Ascending aorta (tissue), 2 donors: Measurements from ENCODE around the gene MAMLD1. TPM values are rescaled to one million over a fixed set of nuclear protein-coding genes. Genes with fewer than 3 reads are reported as not detected.
A peak's percentile ranks its signal among the peaks of the same experiment; 100 is the strongest.

Source experiments
- DNase-seq, 2 donors: peaks; one replicate each; pipeline ENCODE4 v3.0.0-alpha.2; 2019; ENCODE audit warnings: low spot score in 2 of 2
- H3K27ac ChIP-seq, 2 donors: fragments of 200-600 bp; sonication (generic); one replicate each; pipeline ENCODE4 v1.5.1; 2016 to 2017; ENCODE audit warnings: mild to moderate bottlenecking in 1 of 2
- H3K27me3 ChIP-seq: fragments of 200-600 bp; sonication (generic); one replicate; pipeline ENCODE4 v1.5.1; 2017
- H3K36me3 ChIP-seq, 2 donors: fragments of 200-600 bp; sonication (generic); one replicate each; pipeline ENCODE4 v1.5.1; 2016
- H3K4me1 ChIP-seq, 2 donors: fragments of 200-600 bp; sonication (generic); one replicate each; pipeline ENCODE4 v1.5.1; 2016 to 2017; ENCODE audit warnings: mild to moderate bottlenecking in 1 of 2
- H3K4me3 ChIP-seq, 2 donors: fragments of 200-600 bp; sonication (generic); one replicate each; pipeline ENCODE4 v1.5.1; 2016 to 2017; ENCODE audit warnings: mild to moderate bottlenecking in 1 of 2
- H3K9me3 ChIP-seq, 2 donors: fragments of 200-600 bp; sonication (generic); one replicate each; pipeline ENCODE4 v1.5.1; 2016
- intact Hi-C: fragments of 100-400 bp; cut with DNase I; formaldehyde crosslinking; loops from one replicate; pipeline ENCODE4 v1.15.1; 2023
- total RNA-seq: library from RNA; depleted of rRNA; stranded (reverse); fragments of >200 nt; gene quantifications from one replicate; pipeline ENCODE4 v1.1.0, GENCODE V29; 2016
- TF ChIP-seq, protein P1 (sequence below), 3 experiments: fragments of 200-600 bp in 2 of 3; fragments of 450-650 bp in 1 of 3; sonication (generic) in 2 of 3; IDR thresholded peaks; one replicate each; pipeline ENCODE4 v1.5.1; 2016 to 2019; ENCODE audit warnings: antibody characterized with exemption in 3 of 3, mild to moderate bottlenecking in 1 of 3, moderate library complexity in 1 of 3

MAMLD1 gene
- total RNA-seq, 1 donor from 2014 or later: 15.4 TPM

DNA sequence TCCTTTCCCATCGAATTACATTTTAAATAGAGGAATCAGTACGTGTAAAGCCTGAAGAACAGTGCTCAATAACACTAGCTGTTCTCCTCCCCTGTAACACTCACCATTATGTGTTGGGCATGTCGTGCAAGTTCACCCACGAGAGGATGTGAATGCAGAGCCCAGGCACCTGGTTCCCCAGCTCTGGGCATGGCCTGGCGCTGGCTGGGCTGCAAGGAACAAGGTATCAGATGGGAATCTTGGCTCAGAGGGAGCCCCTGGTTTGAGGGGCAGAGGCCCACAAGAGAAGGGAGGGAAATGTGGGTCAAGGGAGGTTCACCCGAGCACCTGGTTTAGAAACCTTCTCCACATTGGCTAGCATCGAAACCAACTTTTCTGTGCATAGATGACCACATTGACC, 163.6 kb downstream of the MAMLD1 start:
- DNase-seq: no peak
- no peak overlapping the region for H3K4me3 ChIP-seq
- intact Hi-C loops: no loop called here
- no peaks in the 10 kb centered on the region for H3K36me3 ChIP-seq
- no peaks in the 10 kb centered on the region for H3K4me1 ChIP-seq
- H3K27ac ChIP-seq: no peak overlapping the region
- H3K9me3 ChIP-seq: no peaks in the 10 kb centered on the region
- TF ChIP-seq, protein P1, sequence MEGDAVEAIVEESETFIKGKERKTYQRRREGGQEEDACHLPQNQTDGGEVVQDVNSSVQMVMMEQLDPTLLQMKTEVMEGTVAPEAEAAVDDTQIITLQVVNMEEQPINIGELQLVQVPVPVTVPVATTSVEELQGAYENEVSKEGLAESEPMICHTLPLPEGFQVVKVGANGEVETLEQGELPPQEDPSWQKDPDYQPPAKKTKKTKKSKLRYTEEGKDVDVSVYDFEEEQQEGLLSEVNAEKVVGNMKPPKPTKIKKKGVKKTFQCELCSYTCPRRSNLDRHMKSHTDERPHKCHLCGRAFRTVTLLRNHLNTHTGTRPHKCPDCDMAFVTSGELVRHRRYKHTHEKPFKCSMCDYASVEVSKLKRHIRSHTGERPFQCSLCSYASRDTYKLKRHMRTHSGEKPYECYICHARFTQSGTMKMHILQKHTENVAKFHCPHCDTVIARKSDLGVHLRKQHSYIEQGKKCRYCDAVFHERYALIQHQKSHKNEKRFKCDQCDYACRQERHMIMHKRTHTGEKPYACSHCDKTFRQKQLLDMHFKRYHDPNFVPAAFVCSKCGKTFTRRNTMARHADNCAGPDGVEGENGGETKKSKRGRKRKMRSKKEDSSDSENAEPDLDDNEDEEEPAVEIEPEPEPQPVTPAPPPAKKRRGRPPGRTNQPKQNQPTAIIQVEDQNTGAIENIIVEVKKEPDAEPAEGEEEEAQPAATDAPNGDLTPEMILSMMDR (IDR thresholded peaks at IDR 0.05): no peak
- H3K27me3 ChIP-seq: no peaks in the 10 kb centered on the region

DNA sequence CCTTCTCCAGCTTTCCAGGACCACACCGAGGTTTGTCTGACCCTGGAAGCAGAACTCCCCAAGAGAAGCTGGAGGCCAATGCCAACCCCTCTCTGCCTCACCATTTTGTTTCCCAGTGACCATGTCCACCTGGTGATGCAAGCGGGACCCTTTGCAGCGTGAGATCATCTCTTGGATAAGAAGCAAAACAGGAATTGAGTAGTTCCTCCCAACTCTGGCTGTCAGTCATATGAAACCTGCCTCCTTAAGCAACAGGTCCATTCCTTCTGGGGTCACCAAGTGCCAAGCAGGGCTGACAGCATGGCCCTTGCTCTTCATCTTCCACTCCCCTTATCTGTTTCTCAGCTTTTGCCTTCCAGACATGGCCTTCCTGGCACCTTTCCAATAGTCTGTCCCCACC, 164.0 kb downstream of the MAMLD1 start:
- no peaks in the 10 kb centered on the region for H3K27me3 ChIP-seq
- no peak overlapping the region for H3K27ac ChIP-seq
- no peak overlapping the region for H3K4me3 ChIP-seq
- intact Hi-C loops: no loop called here
- H3K9me3 ChIP-seq: no peaks in the 10 kb centered on the region
- TF ChIP-seq, protein P1 (IDR thresholded peaks at IDR 0.05): no peak
- no peaks in the 10 kb centered on the region for H3K4me1 ChIP-seq
- no peaks in the 10 kb centered on the region for H3K36me3 ChIP-seq
- no peak for DNase-seq

DNA sequence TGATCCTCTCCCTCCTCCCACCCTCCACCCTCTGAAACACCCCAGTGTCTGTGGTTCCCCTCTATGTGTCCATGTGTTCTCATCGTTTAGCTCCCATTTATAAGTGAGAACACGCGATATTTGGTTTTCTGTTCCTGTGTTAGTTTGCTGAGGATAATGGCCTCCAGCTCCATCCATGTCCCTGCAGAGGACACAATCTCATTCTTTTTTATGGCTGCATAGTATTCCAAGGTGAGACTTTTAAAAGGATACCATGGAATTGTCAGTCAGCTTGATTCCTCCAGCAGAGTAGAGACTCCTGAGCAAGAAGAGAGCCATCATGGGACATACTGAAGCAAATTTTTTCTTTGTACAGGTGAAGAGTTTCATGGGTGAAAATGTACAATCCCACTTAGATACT, 166.5 kb downstream of the MAMLD1 start:
- H3K27me3 ChIP-seq: no peaks in the 10 kb centered on the region
- H3K9me3 ChIP-seq: no peaks in the 10 kb centered on the region
- H3K4me1 ChIP-seq: no peaks in the 10 kb centered on the region
- TF ChIP-seq, protein P1 (IDR thresholded peaks at IDR 0.05): no peak
- H3K4me3 ChIP-seq: no peak overlapping the region
- H3K27ac ChIP-seq: no peak overlapping the region
- H3K36me3 ChIP-seq: no peaks in the 10 kb centered on the region
- intact Hi-C loops: no loop called here
- peak in 1 of 2 donors; percentile 0 for DNase-seq

DNA sequence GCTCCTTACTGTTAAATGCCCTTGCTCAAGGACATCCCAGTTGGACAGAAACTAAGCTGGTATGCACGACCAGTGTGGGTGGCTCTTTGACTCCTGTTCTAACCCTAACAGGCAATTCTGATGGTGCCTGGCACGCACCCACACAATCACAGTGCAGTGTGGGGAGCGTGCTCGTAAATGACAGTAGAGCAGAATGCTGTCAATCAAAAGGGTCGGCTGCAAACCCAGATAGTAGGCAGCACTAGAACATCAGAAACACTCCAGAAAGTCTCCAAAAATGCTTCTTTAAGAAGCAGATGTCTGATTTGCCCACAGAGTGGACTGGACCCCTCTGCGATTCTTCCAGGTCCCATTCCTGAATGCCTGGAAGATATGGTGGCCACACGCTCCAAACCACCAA, 167.7 kb downstream of the MAMLD1 start:
- peak in 1 of 2 donors; percentile 25 for DNase-seq
- Histone ChIP-seq H3K27me3 (no peaks in the 10 kb centered on the region), H3K9me3 (no peaks in the 10 kb centered on the region), H3K4me1 (no peaks in the 10 kb centered on the region), H3K36me3 (no peaks in the 10 kb centered on the region), H3K27ac (no peak overlapping the region), H3K4me3 (no peak overlapping the region)
- TF ChIP-seq, protein P1 (IDR thresholded peaks at IDR 0.05): no peak
- intact Hi-C loops: no loop called here

DNA sequence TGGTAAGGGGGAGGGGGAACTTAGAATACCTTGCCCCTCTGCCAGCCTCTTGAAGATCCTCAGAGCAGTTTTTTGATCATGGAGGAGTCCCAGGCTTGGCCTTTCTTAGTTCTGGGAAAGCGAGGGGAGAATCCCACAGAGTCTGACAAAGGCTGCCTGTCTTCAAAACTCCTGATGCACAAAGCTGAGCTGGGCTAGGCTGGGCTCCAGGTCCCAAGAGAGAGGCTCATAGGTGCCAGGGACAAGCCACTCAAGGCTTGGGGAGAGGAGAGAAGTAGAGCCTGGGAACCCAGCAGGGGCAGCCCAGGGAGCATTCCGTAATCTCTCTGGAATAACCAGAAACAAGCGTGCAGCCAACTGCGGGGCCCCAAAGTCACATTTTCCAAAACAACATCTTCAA, 168.3 kb downstream of the MAMLD1 start:
- H3K27ac ChIP-seq: peak overlapping the region; percentile 3 to 22

More for the DNA sequence above, 168.3 kb downstream of the MAMLD1 start:
- intact Hi-C loops: no loop called here
- Histone ChIP-seq H3K4me1 (no peaks in the 10 kb centered on the region), H3K9me3 (peaks cover 0 to 3% of the 10 kb centered on the region in 2 donors), H3K4me3 (no peak overlapping the region), H3K27me3 (no peaks in the 10 kb centered on the region), H3K36me3 (no peaks in the 10 kb centered on the region)
- DNase-seq: peak in 1 of 2 donors; percentile 40
- TF ChIP-seq, protein P1 (IDR thresholded peaks at IDR 0.05): no peak
